HEK293 (cell line): Measurements from ENCODE around the gene CD40.

ENCODE experiments used
- CTCF ChIP-seq: fragments of 450-650 bp; formaldehyde crosslinking; IDR thresholded peaks from 2 replicates; pipeline ENCODE4 v1.5.1; 2016; ENCODE audit warnings: missing biosample characterization, missing genetic modification characterization
- MYNN ChIP-seq: fragments of 450-650 bp; formaldehyde crosslinking; IDR thresholded peaks from 2 replicates; pipeline ENCODE4 v1.5.1; 2016; ENCODE audit warnings: missing biosample characterization, missing genetic modification characterization, borderline replicate concordance
- ZNF837 ChIP-seq: fragments of 450-650 bp; formaldehyde crosslinking; IDR thresholded peaks from 2 replicates; pipeline ENCODE4 v1.5.1; 2016; ENCODE audit warnings: missing biosample characterization, missing genetic modification characterization
- ZNF843 ChIP-seq: fragments of 450-650 bp; formaldehyde crosslinking; IDR thresholded peaks from 2 replicates; pipeline ENCODE4 v1.5.1; 2016; ENCODE audit warnings: missing biosample characterization, missing genetic modification characterization
- TF ChIP-seq, protein P1 (sequence below): fragments of 450-650 bp; formaldehyde crosslinking; IDR thresholded peaks from 2 replicates; pipeline ENCODE4 v1.5.1; 2016; ENCODE audit warnings: missing biosample characterization, missing genetic modification characterization, borderline replicate concordance

DNA sequence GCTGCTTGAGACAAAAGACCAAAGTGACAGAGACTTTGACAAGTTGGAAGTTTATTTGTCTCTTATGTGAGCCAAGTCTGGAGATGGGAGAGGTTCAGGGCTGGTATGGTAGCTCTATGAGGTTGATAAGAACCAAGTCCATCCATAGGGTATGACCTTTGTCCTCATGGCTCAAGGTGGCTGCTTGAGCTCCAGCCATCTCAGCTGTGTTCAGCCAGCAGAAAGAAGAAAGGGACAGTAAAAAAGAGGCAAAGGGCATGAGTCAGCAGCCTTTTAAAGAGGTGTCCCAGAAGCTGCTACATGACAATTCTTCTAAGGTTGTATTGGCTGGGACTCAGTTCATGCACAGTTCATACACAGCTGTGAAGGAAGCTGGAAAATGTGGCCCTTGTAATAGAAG, 49.0 kb downstream of the CD40 start:
- no peak for TF ChIP-seq CTCF (tag by site-specific recombination)
- no peak for TF ChIP-seq MYNN (tag by site-specific recombination)
- TF ChIP-seq ZNF837 (tag by site-specific recombination): no peak
- no peak for TF ChIP-seq ZNF843 (tag by site-specific recombination)
- TF ChIP-seq, protein P1, sequence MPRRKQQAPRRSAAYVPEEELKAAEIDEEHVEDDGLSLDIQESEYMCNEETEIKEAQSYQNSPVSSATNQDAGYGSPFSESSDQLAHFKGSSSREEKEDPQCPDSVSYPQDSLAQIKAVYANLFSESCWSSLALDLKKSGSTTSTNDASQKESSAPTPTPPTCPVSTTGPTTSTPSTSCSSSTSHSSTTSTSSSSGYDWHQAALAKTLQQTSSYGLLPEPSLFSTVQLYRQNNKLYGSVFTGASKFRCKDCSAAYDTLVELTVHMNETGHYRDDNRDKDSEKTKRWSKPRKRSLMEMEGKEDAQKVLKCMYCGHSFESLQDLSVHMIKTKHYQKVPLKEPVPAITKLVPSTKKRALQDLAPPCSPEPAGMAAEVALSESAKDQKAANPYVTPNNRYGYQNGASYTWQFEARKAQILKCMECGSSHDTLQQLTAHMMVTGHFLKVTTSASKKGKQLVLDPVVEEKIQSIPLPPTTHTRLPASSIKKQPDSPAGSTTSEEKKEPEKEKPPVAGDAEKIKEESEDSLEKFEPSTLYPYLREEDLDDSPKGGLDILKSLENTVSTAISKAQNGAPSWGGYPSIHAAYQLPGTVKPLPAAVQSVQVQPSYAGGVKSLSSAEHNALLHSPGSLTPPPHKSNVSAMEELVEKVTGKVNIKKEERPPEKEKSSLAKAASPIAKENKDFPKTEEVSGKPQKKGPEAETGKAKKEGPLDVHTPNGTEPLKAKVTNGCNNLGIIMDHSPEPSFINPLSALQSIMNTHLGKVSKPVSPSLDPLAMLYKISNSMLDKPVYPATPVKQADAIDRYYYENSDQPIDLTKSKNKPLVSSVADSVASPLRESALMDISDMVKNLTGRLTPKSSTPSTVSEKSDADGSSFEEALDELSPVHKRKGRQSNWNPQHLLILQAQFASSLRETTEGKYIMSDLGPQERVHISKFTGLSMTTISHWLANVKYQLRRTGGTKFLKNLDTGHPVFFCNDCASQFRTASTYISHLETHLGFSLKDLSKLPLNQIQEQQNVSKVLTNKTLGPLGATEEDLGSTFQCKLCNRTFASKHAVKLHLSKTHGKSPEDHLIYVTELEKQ: no peak
